Neural progenitor cell (in vitro differentiated cells): Measurements from ENCODE around the gene LTBP1. TPM values are rescaled to one million over a fixed set of nuclear protein-coding genes. Genes with fewer than 3 reads are reported as not detected.

Experiments
- DNase-seq: peaks from one replicate; pipeline ENCODE4 v3.0.0-alpha.2; 2016; ENCODE audit warnings: low spot score
- H2AFZ ChIP-seq: fragments of 200-600 bp; sonication (generic); replicated peaks from 2 replicates; pipeline ENCODE4 v1.6.1; 2016; ENCODE audit warnings: antibody characterized with exemption
- H3F3A ChIP-seq: fragments of 200-600 bp; sonication (generic); 2 replicates; pipeline ENCODE4 v1.6.1; 2016; ENCODE audit warnings: antibody characterized with exemption, low read depth
- H3K27ac ChIP-seq: fragments of 200-600 bp; sonication (generic); 2 replicates; pipeline ENCODE4 v1.5.1; 2016; ENCODE audit warnings: mild to moderate bottlenecking
- H3K27me3 ChIP-seq: fragments of 200-600 bp; sonication (generic); 2 replicates; pipeline ENCODE4 v1.6.1; 2016; ENCODE audit warnings: mild to moderate bottlenecking, moderate library complexity
- H3K36me3 ChIP-seq: fragments of 200-600 bp; sonication (generic); 2 replicates; pipeline ENCODE4 v1.5.1; 2016
- H3K4me1 ChIP-seq: fragments of 200-600 bp; sonication (generic); 2 replicates; pipeline ENCODE4 v1.6.1; 2016; ENCODE audit warnings: mixed run types
- H3K4me2 ChIP-seq: fragments of 200-600 bp; sonication (generic); 2 replicates; pipeline ENCODE4 v1.6.1; 2016
- H3K4me3 ChIP-seq: fragments of 200-600 bp; sonication (generic); 2 replicates; pipeline ENCODE4 v1.5.1; 2016
- H3K79me2 ChIP-seq: fragments of 200-600 bp; sonication (generic); 2 replicates; pipeline ENCODE4 v1.6.1; 2016; ENCODE audit warnings: low read depth
- H3K9ac ChIP-seq: fragments of 200-600 bp; sonication (generic); 2 replicates; pipeline ENCODE4 v1.6.1; 2016
- H3K9me3 ChIP-seq: fragments of 200-600 bp; sonication (generic); 2 replicates; pipeline ENCODE4 v1.5.1; 2016; ENCODE audit warnings: low read depth
- H4K20me1 ChIP-seq: fragments of 200-600 bp; sonication (generic); 2 replicates; pipeline ENCODE4 v1.6.1; 2016; ENCODE audit warnings: low read depth
- H3K27ac Mint-ChIP-seq: 3 replicates; pipeline ENCODE4 v1.8.0; 2021; ENCODE audit warnings: mixed read lengths
- H3K27me3 Mint-ChIP-seq: 2 replicates; pipeline ENCODE4 v1.8.0; 2022; ENCODE audit warnings: low read depth, mild to moderate bottlenecking, inconsistent platforms, moderate library complexity, mixed read lengths; ENCODE audit not compliant: insufficient read depth
- H3K36me3 Mint-ChIP-seq: 3 replicates; pipeline ENCODE4 v1.8.0; 2021; ENCODE audit warnings: mixed read lengths
- H3K4me1 Mint-ChIP-seq: 3 replicates; pipeline ENCODE4 v1.8.0; 2021; ENCODE audit warnings: mixed read lengths
- H3K4me3 Mint-ChIP-seq: 3 replicates; pipeline ENCODE4 v1.8.0; 2021; ENCODE audit warnings: mild to moderate bottlenecking, moderate library complexity, mixed read lengths
- H3K9me3 Mint-ChIP-seq: 3 replicates; pipeline ENCODE4 v1.8.0; 2020; ENCODE audit warnings: mixed read lengths
- EZH2 ChIP-seq: fragments of 200-600 bp; sonication (generic); IDR thresholded peaks from 2 replicates; pipeline ENCODE4 v1.6.1; 2017; ENCODE audit warnings: antibody characterized with exemption, mild to moderate bottlenecking, moderate library complexity
- EZH2phosphoT487 ChIP-seq: fragments of 200-600 bp; sonication (generic); IDR thresholded peaks from 2 replicates; pipeline ENCODE4 v1.6.1; 2017; ENCODE audit warnings: antibody characterized with exemption
- total RNA-seq: library from RNA; depleted of rRNA; stranded (reverse); fragments of >200 nt; gene quantifications from 2 replicates; pipeline ENCODE4 v1.2.3, GENCODE V29; 2015; ENCODE audit warnings: low replicate concordance
- TF ChIP-seq, protein P1 (sequence below): fragments of 200-600 bp; sonication (generic); IDR thresholded peaks from 2 replicates; pipeline ENCODE4 v1.5.1; 2017; ENCODE audit warnings: antibody characterized with exemption, mild to moderate bottlenecking

LTBP1 gene
- total RNA-seq, 1 donor from 2014 or later: 50.5 TPM

DNA sequence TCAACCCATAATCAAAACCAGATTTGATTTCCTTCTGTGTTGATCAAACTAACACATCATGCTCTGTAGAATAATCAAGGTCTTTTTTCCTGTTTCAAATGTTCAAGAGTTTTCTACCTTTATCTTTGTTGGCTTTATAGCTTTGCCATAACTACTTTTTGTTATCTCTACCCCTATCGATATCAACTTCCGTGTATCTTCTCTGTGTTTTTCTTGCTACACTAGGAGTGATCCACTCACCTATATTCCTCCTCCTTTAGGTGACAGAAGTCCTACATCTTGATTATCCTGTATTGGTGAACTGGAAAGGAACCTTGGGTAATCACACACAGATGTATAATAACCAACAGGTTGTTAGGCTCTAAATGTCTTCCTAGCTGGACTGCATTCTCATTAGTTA is 85.5 kb downstream of the LTBP1 start:
- peaks cover 30% of the 10 kb centered on the region for H3K4me1 ChIP-seq
- H3K27ac ChIP-seq: no peak overlapping the region
- H3K4me1 Mint-ChIP-seq: peaks cover 23% of the 10 kb centered on the region

DNA sequence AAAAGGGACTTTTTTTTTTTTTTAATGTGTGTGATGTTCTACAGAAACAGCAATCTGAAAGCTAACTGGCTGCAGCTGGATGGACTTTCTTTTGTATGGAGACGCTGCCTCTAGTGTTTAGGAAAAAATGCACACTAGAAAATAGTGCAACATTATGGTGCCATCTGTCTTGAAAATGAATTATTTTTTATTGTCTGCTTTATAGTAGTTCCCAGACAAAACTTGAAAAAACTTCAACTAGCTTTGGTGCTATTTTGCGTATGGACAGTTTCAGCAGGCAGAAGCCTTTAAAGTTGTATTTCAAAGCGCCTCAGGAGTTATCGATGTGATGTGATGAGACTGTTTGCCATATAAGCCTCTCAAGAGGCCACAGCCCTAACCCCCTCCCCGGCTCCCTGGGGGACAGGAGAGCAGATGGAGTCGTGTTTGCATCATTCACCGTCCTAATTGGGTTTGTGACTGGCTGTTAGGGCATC is 86.9 kb downstream of the LTBP1 start:
- no peak overlapping the region for H3K27ac ChIP-seq
- no peak overlapping the region for H3K4me3 Mint-ChIP-seq
- no peaks in the 10 kb centered on the region for H3K9me3 ChIP-seq
- H4K20me1 ChIP-seq: no peaks in the 10 kb centered on the region
- TF ChIP-seq, protein P1, sequence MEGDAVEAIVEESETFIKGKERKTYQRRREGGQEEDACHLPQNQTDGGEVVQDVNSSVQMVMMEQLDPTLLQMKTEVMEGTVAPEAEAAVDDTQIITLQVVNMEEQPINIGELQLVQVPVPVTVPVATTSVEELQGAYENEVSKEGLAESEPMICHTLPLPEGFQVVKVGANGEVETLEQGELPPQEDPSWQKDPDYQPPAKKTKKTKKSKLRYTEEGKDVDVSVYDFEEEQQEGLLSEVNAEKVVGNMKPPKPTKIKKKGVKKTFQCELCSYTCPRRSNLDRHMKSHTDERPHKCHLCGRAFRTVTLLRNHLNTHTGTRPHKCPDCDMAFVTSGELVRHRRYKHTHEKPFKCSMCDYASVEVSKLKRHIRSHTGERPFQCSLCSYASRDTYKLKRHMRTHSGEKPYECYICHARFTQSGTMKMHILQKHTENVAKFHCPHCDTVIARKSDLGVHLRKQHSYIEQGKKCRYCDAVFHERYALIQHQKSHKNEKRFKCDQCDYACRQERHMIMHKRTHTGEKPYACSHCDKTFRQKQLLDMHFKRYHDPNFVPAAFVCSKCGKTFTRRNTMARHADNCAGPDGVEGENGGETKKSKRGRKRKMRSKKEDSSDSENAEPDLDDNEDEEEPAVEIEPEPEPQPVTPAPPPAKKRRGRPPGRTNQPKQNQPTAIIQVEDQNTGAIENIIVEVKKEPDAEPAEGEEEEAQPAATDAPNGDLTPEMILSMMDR: peak; percentile 50
- TF ChIP-seq EZH2 (no peak), EZH2phosphoT487 (no peak)
- no peaks in the 10 kb centered on the region for H3K79me2 ChIP-seq
- peaks cover 23% of the 10 kb centered on the region for H3K4me1 Mint-ChIP-seq
- peaks cover 33% of the 10 kb centered on the region for H3K4me1 ChIP-seq
- H3K9ac ChIP-seq: no peak overlapping the region
- H3K4me3 ChIP-seq: peak overlapping the region; percentile 3
- H3K27me3 ChIP-seq: no peaks in the 10 kb centered on the region
- H3K27ac Mint-ChIP-seq: no peak overlapping the region
- no peaks in the 10 kb centered on the region for H3K36me3 Mint-ChIP-seq
- peak overlapping the region; percentile 68 for H3K4me2 ChIP-seq
- no peak overlapping the region for H2AFZ ChIP-seq
- peaks cover 15% of the 10 kb centered on the region for H3F3A ChIP-seq
- no peaks in the 10 kb centered on the region for H3K36me3 ChIP-seq
- H3K9me3 Mint-ChIP-seq: no peaks in the 10 kb centered on the region
- peak; percentile 59 for DNase-seq
- peaks cover 2% of the 10 kb centered on the region for H3K27me3 Mint-ChIP-seq

More for the DNA sequence above, 85.5 kb downstream of the LTBP1 start:
- H3K79me2 ChIP-seq: no peaks in the 10 kb centered on the region
- Mint-ChIP-seq H3K9me3 (no peaks in the 10 kb centered on the region), H3K4me3 (no peak overlapping the region), H3K27ac (no peak overlapping the region), H3K27me3 (peaks cover 4% of the 10 kb centered on the region), H3K36me3 (peaks cover 2% of the 10 kb centered on the region)
- no peak overlapping the region for H2AFZ ChIP-seq
- no peak for DNase-seq
- H3K36me3 ChIP-seq: no peaks in the 10 kb centered on the region
- no peak overlapping the region for H3K9ac ChIP-seq
- TF ChIP-seq, protein P1: no peak
- TF ChIP-seq EZH2: no peak
- no peak for TF ChIP-seq EZH2phosphoT487
- no peaks in the 10 kb centered on the region for H3K27me3 ChIP-seq
- H3K9me3 ChIP-seq: no peaks in the 10 kb centered on the region
- H3F3A ChIP-seq: peaks cover 15% of the 10 kb centered on the region
- H3K4me3 ChIP-seq: no peak overlapping the region
- no peaks in the 10 kb centered on the region for H4K20me1 ChIP-seq
- H3K4me2 ChIP-seq: no peak overlapping the region

DNA sequence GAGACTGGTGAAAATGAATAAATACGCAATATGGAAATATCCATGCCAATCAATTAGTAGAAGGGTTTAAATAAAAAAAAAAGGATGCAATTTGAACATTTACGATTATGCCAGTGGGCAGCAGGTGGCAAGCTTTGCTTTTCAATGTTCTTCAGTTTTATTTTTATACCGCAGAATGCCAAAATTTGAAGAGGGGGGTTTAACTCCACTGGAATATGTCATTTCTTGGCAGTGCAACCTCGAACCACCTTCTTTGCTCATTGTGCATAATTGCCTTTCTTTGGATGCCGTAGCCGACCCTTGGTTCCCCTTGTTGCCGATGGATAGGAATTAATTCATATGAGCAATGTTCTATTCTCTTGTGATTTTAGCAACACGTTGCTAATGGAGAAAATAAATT is 88.0 kb downstream of the LTBP1 start:
- Histone ChIP-seq H3K4me1 (peaks cover 34% of the 10 kb centered on the region), H4K20me1 (no peaks in the 10 kb centered on the region), H3K27me3 (no peaks in the 10 kb centered on the region), H3K36me3 (no peaks in the 10 kb centered on the region), H2AFZ (no peak overlapping the region), H3K27ac (no peak overlapping the region), H3K79me2 (no peaks in the 10 kb centered on the region), H3K4me3 (no peak overlapping the region), H3K4me2 (no peak overlapping the region), H3F3A (peaks cover 10% of the 10 kb centered on the region), H3K9me3 (no peaks in the 10 kb centered on the region), H3K9ac (no peak overlapping the region)
- Mint-ChIP-seq H3K9me3 (no peaks in the 10 kb centered on the region), H3K36me3 (no peaks in the 10 kb centered on the region), H3K4me1 (peaks cover 21% of the 10 kb centered on the region), H3K27me3 (peaks cover 2% of the 10 kb centered on the region), H3K4me3 (no peak overlapping the region), H3K27ac (no peak overlapping the region)
- DNase-seq: no peak
- TF ChIP-seq EZH2: no peak
- TF ChIP-seq, protein P1: peak; percentile 5
